DMS 273 (cell line): ENCODE measurements around the gene NR2F6.
A peak's percentile ranks its signal among the peaks of the same experiment; 100 is the strongest.

Source experiments
- DNase-seq: peaks from one replicate; lab custom pipeline; 2025; ENCODE audit not compliant: unreplicated experiment; lab: John Stamatoyannopoulos, UW

Gene NR2F6

DNA sequence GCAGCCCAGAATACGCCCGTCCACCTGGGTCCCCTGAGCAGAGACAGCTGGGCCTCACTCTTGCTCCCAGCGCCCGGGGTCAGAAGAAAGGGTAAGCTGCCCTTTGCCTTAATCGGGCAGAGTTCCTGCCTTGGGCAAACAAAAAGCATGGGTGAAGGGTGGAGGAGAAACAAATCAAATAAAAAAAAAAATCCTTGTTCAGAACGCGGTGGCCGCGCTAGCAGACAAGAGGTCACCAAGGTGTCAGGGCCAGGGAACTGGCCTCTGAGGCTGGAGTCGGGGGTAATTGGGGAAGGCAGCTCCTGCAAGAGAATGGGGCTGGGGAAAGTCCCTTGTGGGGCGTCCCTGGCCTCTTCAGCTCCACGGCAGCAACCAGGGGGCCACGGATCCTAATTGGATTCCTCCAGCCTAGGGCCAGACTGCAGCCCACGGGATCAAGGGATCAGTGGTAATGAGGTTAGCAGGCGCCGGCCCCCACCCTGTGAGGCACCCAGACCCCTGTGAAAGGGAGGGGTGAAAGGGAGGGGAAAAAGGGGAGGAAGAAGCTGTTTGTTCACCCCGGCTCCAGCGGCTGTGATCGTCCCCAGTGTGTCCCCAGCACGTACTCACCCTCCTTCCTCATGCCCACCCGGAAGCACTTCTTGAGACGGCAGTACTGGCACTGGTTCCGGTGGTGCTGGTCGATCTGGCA, 5.5 kb downstream of the NR2F6 start:
- DNase-seq = no peak

GRCh38 chr19:17237747-17238706, 7.7 kb downstream of the NR2F6 start:
- DNase-seq = no peak

GRCh38 chr19:17236811-17237543, 8.7 kb downstream of the NR2F6 start:
- DNase-seq = peak; percentile 32

DNA sequence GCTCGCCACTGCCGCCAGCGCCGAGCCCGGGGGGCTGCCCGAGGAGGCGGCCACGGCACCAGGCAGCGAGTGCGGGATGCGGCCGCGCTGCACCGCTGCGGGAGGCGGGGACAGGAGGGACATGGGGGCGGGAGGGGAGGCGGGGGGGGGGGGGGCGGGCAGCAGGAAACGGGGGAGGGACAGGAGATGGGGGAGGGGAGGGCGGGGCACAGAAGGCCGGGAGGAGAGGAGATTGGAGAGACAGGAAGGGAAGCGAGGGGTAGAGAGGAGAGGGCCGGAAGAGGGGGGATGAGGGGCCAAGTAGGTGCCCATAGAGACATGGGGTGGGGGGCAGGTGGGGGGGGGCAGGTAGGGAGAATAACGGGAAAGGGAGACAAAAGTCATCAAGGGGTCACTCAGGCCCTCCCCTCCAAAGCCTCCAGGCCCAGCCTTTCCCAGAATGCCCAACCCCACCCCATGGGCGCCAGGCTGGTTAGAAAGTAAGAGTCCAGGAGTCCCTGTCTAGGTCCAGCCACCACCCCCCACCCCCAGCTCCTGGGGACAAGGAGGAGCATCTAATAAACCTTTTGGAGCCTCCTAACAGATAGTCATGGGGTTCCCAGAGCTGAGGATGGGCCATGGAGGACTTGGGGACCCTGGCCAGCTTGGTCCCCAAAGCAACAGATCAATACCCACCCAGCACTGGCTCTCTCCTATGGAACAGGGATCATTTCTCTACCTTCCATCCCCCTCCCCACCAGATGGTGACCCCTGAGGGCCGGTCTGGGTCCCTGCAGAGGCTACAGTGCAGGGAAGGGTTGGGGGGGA, 9.5 kb downstream of the NR2F6 start:
- DNase-seq = no peak

DNA sequence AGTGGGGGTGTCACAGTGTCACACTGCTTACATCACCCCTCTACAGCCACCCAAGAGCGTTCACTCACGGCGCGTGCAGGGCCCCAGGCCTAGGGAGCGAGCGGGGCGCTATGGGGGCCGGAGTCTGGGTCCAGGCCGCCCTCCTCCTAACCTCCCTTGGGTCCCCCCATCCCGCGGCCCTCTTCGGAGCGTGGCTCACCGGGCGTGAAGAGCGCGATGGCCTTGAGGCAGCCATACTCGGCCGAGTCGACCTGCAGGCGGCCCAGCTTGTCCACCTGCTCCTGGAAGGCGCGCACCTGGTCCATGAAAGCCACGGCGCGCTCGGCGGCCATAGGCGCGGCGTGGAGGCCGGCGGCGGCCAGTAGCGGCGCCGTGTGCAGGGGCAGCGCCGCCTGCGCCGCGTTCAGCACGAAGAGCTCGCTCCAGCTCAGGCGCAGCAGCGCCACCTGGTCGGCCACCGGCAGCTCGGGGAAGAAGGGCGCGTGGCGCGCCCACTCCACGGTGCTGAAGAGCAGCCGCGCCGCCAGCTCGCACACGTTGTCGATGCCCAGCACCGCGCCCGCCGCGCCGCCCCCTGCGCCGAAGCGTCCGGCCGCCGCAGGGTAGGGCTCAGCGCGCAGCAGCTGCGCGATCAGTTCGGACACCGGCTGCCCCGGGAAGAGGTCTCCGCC, 10.3 kb downstream of the NR2F6 start:
- no peak for DNase-seq

DNA sequence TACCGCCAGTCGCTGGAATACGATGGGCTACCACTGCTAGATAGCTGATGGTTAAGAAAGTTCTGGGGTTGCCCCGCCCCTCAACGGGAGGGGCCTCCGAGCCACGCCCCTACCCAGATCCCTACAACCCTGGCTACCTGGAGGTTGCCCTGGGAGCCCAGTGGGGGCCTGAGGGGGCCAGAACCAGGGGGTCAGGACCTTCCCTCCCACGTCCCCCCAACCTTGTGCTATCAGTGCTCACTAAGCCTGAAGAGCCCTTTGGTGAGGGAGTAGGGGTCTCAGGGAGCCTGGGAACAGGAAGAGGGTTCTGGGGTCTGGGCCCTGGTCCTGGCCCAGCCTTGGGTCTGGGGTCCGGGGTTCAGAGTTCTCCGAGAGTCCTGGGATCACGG, 10.8 kb downstream of the NR2F6 start:
- peak; percentile 25 for DNase-seq

DNA sequence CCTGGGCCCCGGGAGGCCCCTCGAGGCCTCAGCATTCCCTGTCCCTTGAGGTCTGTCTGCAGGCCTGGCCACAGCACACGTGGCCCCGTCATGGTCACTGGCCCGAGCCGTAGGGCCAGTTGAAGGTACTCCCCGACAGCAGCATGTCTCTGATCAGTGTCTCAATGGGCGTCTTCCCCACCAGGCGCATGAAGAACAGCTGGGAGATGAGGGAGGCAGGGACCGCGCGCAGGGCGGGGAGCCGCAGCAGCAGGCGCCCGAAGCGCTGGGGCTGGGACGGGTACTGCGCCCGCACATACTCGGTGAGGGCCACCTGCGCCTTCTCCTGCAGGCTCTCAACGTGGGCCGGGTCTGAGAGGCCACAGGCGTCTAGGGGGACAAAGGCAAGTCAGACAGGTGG, 13.5 kb downstream of the NR2F6 start:
- DNase-seq = no peak

DNA sequence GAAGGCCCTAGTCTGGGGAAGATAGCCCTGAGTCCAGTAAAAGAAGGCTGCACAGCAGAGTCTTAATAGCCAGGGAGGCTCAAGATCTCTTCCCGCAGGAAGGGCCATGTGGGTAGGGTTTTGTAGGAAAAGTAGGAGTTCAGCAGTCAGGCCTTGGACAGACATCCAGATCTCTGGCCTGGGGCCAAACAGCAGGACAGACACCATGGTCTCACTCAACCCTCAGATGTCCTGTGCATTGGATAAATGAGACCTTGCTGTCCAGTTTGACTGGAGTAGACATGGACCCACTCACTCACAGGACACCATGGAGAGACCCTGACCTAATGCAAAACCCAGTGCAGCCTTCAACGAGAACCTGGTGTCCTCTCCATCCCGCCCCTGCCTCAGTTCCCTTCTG, 15.8 kb downstream of the NR2F6 start:
- DNase-seq = no peak

- peak; percentile 37 for DNase-seq
Observed at GRCh38 chr19:17227798-17228367, 17.8 kb downstream of the NR2F6 start.

DNA sequence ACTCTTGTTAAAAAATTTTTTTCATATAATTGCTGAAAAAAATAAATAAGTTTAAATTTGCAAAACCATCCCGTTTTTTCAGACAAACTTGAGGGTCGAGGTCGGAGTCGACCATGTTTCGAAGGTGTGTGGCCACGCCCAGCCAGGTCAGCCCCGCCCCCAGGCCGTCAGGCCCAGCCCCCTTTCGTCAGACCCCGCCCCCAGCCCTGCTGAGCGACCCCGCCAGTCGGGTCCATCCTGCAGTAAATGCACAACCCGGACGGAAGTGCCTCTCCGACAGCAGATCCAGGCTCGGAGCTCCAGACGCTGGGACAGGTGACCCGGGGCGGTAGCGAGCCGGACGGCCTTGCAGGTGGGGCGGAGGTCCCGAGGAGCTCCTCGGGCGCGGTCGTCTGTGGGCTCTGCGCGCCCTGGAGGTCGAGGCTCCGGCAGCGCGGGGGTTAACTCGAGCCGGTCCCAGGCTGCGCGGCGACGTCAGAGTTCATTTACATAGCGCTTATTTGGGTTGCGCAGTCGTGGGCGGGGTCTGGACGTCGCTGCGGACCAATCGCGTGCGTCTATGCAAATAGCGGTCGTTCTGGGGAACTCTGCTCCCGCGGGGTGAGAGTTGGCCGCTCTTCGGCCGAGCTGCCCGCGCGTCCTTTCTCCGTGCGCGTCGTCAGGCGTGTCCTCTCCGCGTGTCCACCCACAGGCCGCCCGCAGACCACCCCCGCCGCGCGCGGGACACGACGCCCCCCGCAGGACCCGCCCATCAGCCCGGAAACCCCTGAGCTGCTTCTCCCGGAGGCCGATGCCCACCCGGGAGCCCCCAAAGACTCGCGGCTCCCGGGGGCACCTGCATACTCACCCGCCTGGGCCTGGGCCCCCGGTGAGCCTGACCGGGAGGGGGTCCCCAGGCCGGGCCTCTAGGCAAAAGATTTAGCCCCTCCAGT, 19.5 kb downstream of the NR2F6 start, which contains the start of gene OCEL1:
OCEL1 (plus strand) TSS at position 225 of the 932 bp plus-strand sequence; CDS start at position 247, 22 bp downstream.
- peak; percentile 99 for DNase-seq

DNA sequence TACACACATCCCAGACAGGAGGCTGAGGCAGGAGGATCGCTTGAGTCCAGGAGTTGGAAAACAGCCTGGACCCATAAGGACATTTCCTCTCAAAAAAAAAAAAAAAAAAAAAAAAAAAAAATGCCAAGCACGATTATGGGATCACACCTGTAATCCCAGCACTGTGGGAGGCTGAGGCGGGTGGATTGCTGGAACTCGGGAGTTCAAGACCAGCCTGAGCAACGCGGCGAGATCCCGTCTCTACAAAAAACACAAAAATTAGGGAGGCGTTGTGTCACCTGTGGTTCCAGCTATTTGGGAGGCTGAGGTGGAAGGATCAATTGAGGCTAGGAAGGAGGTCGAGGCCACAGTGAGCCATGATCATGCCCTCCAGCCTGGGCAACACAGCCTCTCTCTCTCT, 20.7 kb downstream of the NR2F6 start:
- DNase-seq = no peak

- peak; percentile 33 for DNase-seq
Observed at GRCh38 chr19:17220207-17220758, 25.4 kb downstream of the NR2F6 start.

- DNase-seq = no peak
Observed at GRCh38 chr19:17219286-17219685, 26.4 kb downstream of the NR2F6 start.

DNA sequence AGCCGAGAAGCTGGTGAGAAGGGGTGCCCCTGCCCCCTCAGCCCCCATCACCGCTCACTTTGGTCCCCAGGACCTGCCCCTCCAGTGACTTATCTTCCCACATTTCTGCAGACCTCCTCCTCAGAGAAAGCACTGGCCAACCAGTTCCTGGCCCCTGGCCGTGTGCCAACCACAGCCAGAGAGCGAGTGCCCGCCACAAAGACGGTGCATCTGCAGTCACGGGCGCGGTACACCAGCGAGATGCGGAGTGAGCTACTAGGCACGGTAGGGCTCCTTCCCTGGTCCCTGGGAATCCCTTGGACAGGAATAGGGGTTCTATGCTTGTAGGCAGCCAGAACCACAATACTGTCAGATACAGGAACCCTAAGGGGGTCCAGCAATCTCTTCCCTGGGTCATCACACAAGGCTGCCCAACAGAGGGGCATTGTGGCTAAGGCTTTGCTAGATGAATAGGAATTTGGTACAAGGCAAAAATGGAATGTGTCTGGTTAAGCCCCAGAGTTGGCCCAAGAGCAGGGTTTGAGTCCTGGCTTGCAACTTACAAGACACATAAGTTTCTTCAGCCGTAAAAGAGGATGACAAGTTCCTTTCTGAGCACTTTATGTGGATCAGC, 29.6 kb downstream of the NR2F6 start:
- no peak for DNase-seq

- peak; percentile 96 for DNase-seq
Observed at GRCh38 chr19:17215127-17215971, 30.4 kb downstream of the NR2F6 start, which contains the start of gene USE1. TSS of gene USE1 (plus strand) at chr19:17215357. CDS start at chr19:17215406, 49 bp downstream.

- DNase-seq = peak; percentile 48
Observed at GRCh38 chr19:17214508-17215126, 31.1 kb downstream of the NR2F6 start.
